ENCODE results near the gene OTULIN.

Gene OTULIN

DNA sequence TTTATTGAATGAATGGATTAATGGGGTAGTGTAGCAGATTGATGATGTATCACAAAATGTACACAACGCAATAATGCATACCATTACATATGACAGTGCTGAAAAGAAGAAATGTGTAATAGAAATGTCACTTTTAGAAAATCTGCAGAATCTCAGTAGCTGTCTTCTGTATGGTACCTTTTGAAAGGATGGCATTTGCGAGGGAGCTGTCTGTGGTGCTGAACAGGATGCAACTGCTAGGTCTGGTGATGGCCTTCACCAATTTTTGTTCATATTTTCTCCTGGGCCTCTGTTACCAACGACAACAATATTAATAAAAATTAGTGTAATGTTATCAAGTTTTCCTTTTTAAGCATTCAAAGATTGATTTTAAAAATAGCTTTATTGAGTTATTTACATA lies 36.2 kb upstream of the OTULIN start:
- no peaks in the 10 kb centered on the region for H3K36me3 ChIP-seq (replicated peaks; ENCODE audit: low read depth, low read length)
- no peak overlapping the region for H2AFZ ChIP-seq (ENCODE audit: low read depth, low read length)
- no peaks in the 10 kb centered on the region for H3K9me3 ChIP-seq (ENCODE audit: insufficient read depth, low read length)
- H3K4me1 ChIP-seq (ENCODE audit: low read length) = peaks cover 19% of the 10 kb centered on the region
- TF ChIP-seq, protein P1, sequence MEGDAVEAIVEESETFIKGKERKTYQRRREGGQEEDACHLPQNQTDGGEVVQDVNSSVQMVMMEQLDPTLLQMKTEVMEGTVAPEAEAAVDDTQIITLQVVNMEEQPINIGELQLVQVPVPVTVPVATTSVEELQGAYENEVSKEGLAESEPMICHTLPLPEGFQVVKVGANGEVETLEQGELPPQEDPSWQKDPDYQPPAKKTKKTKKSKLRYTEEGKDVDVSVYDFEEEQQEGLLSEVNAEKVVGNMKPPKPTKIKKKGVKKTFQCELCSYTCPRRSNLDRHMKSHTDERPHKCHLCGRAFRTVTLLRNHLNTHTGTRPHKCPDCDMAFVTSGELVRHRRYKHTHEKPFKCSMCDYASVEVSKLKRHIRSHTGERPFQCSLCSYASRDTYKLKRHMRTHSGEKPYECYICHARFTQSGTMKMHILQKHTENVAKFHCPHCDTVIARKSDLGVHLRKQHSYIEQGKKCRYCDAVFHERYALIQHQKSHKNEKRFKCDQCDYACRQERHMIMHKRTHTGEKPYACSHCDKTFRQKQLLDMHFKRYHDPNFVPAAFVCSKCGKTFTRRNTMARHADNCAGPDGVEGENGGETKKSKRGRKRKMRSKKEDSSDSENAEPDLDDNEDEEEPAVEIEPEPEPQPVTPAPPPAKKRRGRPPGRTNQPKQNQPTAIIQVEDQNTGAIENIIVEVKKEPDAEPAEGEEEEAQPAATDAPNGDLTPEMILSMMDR (IDR thresholded peaks at IDR 0.05; ENCODE audit: low read depth, low read length) = no peak
- TF ChIP-seq EZH2phosphoT487 (IDR thresholded peaks at IDR 0.05; ENCODE audit: low read depth) = no peak
- no peaks in the 10 kb centered on the region; the same call in 1 of the 2 replicates for H4K20me1 ChIP-seq (ENCODE audit: insufficient read depth, low read length)
- no peak overlapping the region for H3K9ac ChIP-seq (ENCODE audit: low read length)
- no peak overlapping the region for H3K4me2 ChIP-seq (ENCODE audit: low read length)
- H3K4me3 ChIP-seq (ENCODE audit: low read length) = no peak overlapping the region
- H3K27ac ChIP-seq (ENCODE audit: low read length) = no peak overlapping the region
- H3K27me3 ChIP-seq (ENCODE audit: low read depth, low read length) = no peaks in the 10 kb centered on the region
- no peaks in the 10 kb centered on the region for H3K79me2 ChIP-seq (ENCODE audit: low read length)

DNA sequence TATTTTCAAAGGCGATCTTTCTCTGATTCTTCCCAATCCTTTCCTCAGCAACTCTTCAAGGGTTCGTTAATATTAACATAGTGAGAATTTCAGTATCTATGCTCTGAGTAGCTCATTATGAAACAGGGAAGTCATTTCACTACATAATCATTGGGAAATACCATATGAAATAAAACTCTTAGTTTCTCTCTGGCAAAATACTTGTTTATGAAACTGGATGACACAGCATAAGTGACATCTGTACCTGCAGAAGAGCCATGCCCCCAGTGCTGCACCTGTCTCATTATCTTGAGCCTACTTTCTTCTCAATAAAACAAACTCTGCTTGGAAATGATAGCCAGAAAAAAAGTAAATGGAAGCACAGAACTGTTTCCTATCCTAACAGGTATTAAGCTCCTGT lies 33.8 kb upstream of the OTULIN start:
- no peaks in the 10 kb centered on the region; the same call in 1 of the 2 replicates for H4K20me1 ChIP-seq (ENCODE audit: insufficient read depth, low read length)
- peaks cover 23% of the 10 kb centered on the region for H3K4me1 ChIP-seq (ENCODE audit: low read length)
- no peaks in the 10 kb centered on the region for H3K36me3 ChIP-seq (replicated peaks; ENCODE audit: low read depth, low read length)
- H3K4me3 ChIP-seq (ENCODE audit: low read length) = peak overlapping the region; percentile 0; the same call in 1 of the 2 replicates
- no peak overlapping the region for H2AFZ ChIP-seq (ENCODE audit: low read depth, low read length)
- peak overlapping the region; percentile 42; the same call in 1 of the 2 replicates for H3K27ac ChIP-seq (ENCODE audit: low read length)
- H3K79me2 ChIP-seq (ENCODE audit: low read length) = no peaks in the 10 kb centered on the region
- no peaks in the 10 kb centered on the region for H3K9me3 ChIP-seq (ENCODE audit: insufficient read depth, low read length)
- H3K9ac ChIP-seq (ENCODE audit: low read length) = no peak overlapping the region
- H3K4me2 ChIP-seq (ENCODE audit: low read length) = peak overlapping the region; percentile 8
- TF ChIP-seq, protein P1 (IDR thresholded peaks at IDR 0.05; ENCODE audit: low read depth, low read length) = no peak
- no peak for TF ChIP-seq EZH2phosphoT487 (IDR thresholded peaks at IDR 0.05; ENCODE audit: low read depth)
- no peaks in the 10 kb centered on the region for H3K27me3 ChIP-seq (ENCODE audit: low read depth, low read length)

DNA sequence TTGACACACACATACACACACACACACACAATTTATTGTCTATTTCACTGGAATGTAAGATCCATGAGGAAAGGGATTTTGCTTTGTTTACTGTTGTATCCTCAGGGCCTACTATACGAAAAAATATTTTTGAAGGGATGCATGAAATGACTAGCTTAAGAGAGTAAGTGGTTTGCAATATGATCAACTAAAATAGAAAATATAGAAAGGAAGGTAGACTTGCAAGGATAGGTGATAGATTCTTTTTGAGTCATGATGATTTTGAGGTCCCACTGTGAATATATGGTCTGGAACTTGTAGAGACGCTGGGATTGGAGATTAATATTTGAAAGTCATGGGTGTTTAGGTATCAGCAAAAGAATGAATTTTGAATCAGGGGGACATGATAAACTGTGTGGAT lies 28.9 kb upstream of the OTULIN start:
- Histone ChIP-seq H2AFZ (ENCODE audit: low read depth, low read length) (no peak overlapping the region), H3K27ac (ENCODE audit: low read length) (no peak overlapping the region), H3K4me3 (ENCODE audit: low read length) (no peak overlapping the region), H3K27me3 (ENCODE audit: low read depth, low read length) (no peaks in the 10 kb centered on the region), H3K36me3 (replicated peaks; ENCODE audit: low read depth, low read length) (no peaks in the 10 kb centered on the region), H3K9ac (ENCODE audit: low read length) (no peak overlapping the region), H3K4me2 (ENCODE audit: low read length) (no peak overlapping the region), H4K20me1 (ENCODE audit: insufficient read depth, low read length) (no peaks in the 10 kb centered on the region), H3K79me2 (ENCODE audit: low read length) (no peaks in the 10 kb centered on the region), H3K9me3 (ENCODE audit: insufficient read depth, low read length) (no peaks in the 10 kb centered on the region), H3K4me1 (ENCODE audit: low read length) (peaks cover 18% of the 10 kb centered on the region)
- TF ChIP-seq, protein P1 (IDR thresholded peaks at IDR 0.05; ENCODE audit: low read depth, low read length) = no peak
- no peak for TF ChIP-seq EZH2phosphoT487 (IDR thresholded peaks at IDR 0.05; ENCODE audit: low read depth)

DNA sequence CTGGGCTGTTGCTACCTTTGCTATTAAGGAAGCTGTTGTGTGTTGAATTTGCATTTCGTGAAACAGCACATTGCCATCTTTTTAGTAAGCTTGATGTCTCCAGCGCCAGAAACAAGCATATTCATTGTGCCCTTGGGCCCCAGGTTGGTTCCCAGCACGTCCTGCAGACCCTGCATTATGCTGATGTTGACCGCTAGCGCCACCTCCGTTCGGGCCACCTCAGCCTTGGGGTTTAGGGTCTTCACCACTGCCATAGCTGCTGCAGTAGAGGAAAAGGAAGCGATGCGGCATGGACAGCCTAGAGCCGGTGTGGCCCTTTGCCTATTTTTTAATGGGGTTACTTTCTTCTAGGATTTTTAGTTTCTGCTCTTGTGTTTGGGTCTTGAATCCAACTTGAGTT lies 23.8 kb upstream of the OTULIN start:
- H3K36me3 ChIP-seq (replicated peaks; ENCODE audit: low read depth, low read length) = no peaks in the 10 kb centered on the region
- TF ChIP-seq, protein P1 (IDR thresholded peaks at IDR 0.05; ENCODE audit: low read depth, low read length) = no peak
- no peak for TF ChIP-seq EZH2phosphoT487 (IDR thresholded peaks at IDR 0.05; ENCODE audit: low read depth)
- H2AFZ ChIP-seq (ENCODE audit: low read depth, low read length) = no peak overlapping the region
- H3K79me2 ChIP-seq (ENCODE audit: low read length) = no peaks in the 10 kb centered on the region
- no peaks in the 10 kb centered on the region for H4K20me1 ChIP-seq (ENCODE audit: insufficient read depth, low read length)
- H3K9ac ChIP-seq (ENCODE audit: low read length) = no peak overlapping the region
- no peak overlapping the region for H3K27ac ChIP-seq (ENCODE audit: low read length)
- no peaks in the 10 kb centered on the region for H3K9me3 ChIP-seq (ENCODE audit: insufficient read depth, low read length)
- H3K4me3 ChIP-seq (ENCODE audit: low read length) = no peak overlapping the region
- no peaks in the 10 kb centered on the region for H3K27me3 ChIP-seq (ENCODE audit: low read depth, low read length)
- no peak overlapping the region for H3K4me2 ChIP-seq (ENCODE audit: low read length)
- peaks cover 7% of the 10 kb centered on the region for H3K4me1 ChIP-seq (ENCODE audit: low read length)

Measured in OCI-LY3 (cell line).